H1 (cell line): ENCODE measurements around the gene WWC1. TPM values are rescaled to one million over a fixed set of nuclear protein-coding genes. Genes with fewer than 3 reads are reported as not detected.

Experiments used
- BACH1 ChIP-seq: IDR thresholded peaks from 2 replicates; pipeline ENCODE4 v1.6.1; 2012; ENCODE audit warnings: low read length, improper control_type of control experiment
- CEBPB ChIP-seq: IDR thresholded peaks from 2 replicates; pipeline ENCODE4 v1.6.1; 2012; ENCODE audit warnings: low read depth, low read length
- CHD7 ChIP-seq: fragments of 300-600 bp; sonication (generic); IDR thresholded peaks from 2 replicates; pipeline ENCODE4 v1.7.1; 2012; ENCODE audit warnings: low read length, moderate library complexity, mild to moderate bottlenecking, inconsistent platforms; ENCODE audit not compliant: insufficient replicate concordance
- GABPA ChIP-seq: IDR thresholded peaks from 2 replicates; pipeline ENCODE4 v1.6.1; 2011; ENCODE audit warnings: mild to moderate bottlenecking, low read length, moderate library complexity, borderline replicate concordance; ENCODE audit not compliant: insufficient read depth
- POLR2AphosphoS5 ChIP-seq: IDR thresholded peaks from 2 replicates; pipeline ENCODE4 v1.6.1; 2011; ENCODE audit warnings: low read depth, low read length
- SP1 ChIP-seq: IDR thresholded peaks from 2 replicates; pipeline ENCODE4 v1.6.1; 2011; ENCODE audit warnings: low read depth, low read length
- SUZ12 ChIP-seq: fragments of 200-600 bp; sonication (generic); IDR thresholded peaks from 2 replicates; pipeline ENCODE4 v1.6.1; 2012; ENCODE audit warnings: mild to moderate bottlenecking, inconsistent platforms, low read length, moderate library complexity, mixed read lengths
- USF2 ChIP-seq: IDR thresholded peaks from 2 replicates; pipeline ENCODE4 v1.6.1; 2011; ENCODE audit warnings: low read length, improper control_type of control experiment
- polyA plus RNA-seq, 7 experiments: library from polyadenylated mRNA; depleted of rRNA in 3 of 7; stranded (reverse) in 5 of 7; unstranded in 2 of 7; fragments of >200 nt in 5 of 7; fragments of 200-250 nt in 2 of 7; gene quantifications; 1 replicate in 5 of 7; 2 replicates in 1 of 7; 4 replicates in 1 of 7; pipeline versions ENCODE4 v1.2.1 to v1.2.3, GENCODE V29; 2011 to 2013; ENCODE audit warnings: missing spikeins in 2 of 7, mixed read lengths in 2 of 7
- total RNA-seq: library from RNA; stranded (reverse); fragmentation: NEBNext Ultra II Directional; extraction: Animal tissue kit (Norgen Biotek cat#: 25700); gene quantifications from 2 replicates; pipeline ENCODE4 v1.2.1, GENCODE V29; 2021
- TF ChIP-seq, protein P1 (sequence below), 3 experiments: IDR thresholded peaks; 1 replicate in 2 of 3; 2 replicates in 1 of 3; pipeline versions ENCODE4 v1.5.1 to v1.6.1; 2011; ENCODE audit warnings: low read length in 3 of 3, mild to moderate bottlenecking in 3 of 3, inconsistent platforms in 2 of 3, low read depth in 1 of 3, moderate library complexity in 1 of 3; ENCODE audit not compliant: insufficient read depth in 1 of 3; ENCODE audit errors: control extremely low read depth in 1 of 3

WWC1 gene
- total and polyA plus RNA-seq, 2 of the 8 experiments (the other 6 are each of a cell fraction or from before 2014, with no cell fraction given) = 16.4 to 41.1 TPM

DNA sequence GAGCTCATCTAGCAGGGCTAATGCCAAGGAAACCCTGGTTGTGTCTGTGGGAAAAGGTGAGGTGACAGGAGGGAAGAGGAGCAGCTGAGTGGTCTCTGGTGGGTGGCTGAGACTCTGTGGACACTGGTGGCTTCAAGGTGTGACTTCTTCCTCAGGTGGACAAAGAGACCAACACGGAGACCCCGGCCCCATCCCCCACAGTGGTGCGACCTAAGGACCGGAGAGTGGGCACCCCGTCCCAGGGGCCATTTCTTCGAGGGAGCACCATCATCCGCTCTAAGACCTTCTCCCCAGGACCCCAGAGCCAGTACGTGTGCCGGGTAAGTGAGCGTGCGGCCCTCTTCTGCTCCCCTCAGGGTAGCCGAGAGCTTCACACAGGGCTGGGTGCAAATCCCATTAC lies 163.8 kb downstream of the WWC1 start (continued):
- TF ChIP-seq CHD7 (no peak), BACH1 (no peak), SUZ12 (no peak), CEBPB (no peak), SP1 (no peak), GABPA (no peak), USF2 (no peak), POLR2AphosphoS5 (no peak)
- TF ChIP-seq, protein P1, sequence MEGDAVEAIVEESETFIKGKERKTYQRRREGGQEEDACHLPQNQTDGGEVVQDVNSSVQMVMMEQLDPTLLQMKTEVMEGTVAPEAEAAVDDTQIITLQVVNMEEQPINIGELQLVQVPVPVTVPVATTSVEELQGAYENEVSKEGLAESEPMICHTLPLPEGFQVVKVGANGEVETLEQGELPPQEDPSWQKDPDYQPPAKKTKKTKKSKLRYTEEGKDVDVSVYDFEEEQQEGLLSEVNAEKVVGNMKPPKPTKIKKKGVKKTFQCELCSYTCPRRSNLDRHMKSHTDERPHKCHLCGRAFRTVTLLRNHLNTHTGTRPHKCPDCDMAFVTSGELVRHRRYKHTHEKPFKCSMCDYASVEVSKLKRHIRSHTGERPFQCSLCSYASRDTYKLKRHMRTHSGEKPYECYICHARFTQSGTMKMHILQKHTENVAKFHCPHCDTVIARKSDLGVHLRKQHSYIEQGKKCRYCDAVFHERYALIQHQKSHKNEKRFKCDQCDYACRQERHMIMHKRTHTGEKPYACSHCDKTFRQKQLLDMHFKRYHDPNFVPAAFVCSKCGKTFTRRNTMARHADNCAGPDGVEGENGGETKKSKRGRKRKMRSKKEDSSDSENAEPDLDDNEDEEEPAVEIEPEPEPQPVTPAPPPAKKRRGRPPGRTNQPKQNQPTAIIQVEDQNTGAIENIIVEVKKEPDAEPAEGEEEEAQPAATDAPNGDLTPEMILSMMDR (IDR thresholded peaks at IDR 0.05; ENCODE audit: control extremely low read depth in 1 of 3, insufficient read depth in 1 of 3, low read depth in 1 of 3, low read length in 3 of 3) = no peak
